Astrocyte (in vitro differentiated cells and primary cell): Measurements from ENCODE around the gene TCERG1.

Experiments used
- CTCF ChIP-seq: IDR thresholded peaks from 2 replicates; pipeline ENCODE4 v1.5.1; 2011; ENCODE audit warnings: low read depth, mild to moderate bottlenecking, inconsistent platforms, low read length, moderate library complexity; ENCODE audit not compliant: insufficient read depth
- EZH2 ChIP-seq: IDR thresholded peaks from 2 replicates; pipeline ENCODE4 v1.6.1; 2012; ENCODE audit warnings: mild to moderate bottlenecking, low read length, inconsistent platforms; ENCODE audit not compliant: insufficient read depth

- TF ChIP-seq CTCF (no peak), EZH2 (no peak)
These were observed 74.4 kb downstream of the TCERG1 start for GRCh38 chr5:146521403-146522106.
